ENCODE results near the gene ARMS2.

DNA sequence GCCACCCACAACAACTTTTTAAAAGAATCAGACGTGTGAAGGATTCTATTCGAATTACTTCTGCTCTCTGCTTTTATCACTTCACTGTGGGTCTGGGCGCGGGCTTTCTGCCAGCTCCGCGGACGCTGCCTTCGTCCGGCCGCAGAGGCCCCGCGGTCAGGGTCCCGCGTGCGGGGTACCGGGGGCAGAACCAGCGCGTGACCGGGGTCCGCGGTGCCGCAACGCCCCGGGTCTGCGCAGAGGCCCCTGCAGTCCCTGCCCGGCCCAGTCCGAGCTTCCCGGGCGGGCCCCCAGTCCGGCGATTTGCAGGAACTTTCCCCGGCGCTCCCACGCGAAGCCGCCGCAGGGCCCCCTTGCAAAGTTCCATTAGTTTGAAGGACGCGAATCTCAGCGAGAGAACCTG, 6.4 kb downstream of the ARMS2 start:
- TF ChIP-seq POLR2A (IDR thresholded peaks at IDR 0.05) (no peak), CTCF (IDR thresholded peaks at IDR 0.05) (no peak)

Data from vagina (tissue), 2 donors.